NCI-H345 treated with DMSO at 0.1 percent for 48 hours (cell line): ENCODE data around the gene ZNF668.

Experiments
- DNase-seq: peaks from one replicate; lab custom pipeline; 2025; ENCODE audit not compliant: unreplicated experiment; lab: John Stamatoyannopoulos, UW

ZNF668 gene

DNA sequence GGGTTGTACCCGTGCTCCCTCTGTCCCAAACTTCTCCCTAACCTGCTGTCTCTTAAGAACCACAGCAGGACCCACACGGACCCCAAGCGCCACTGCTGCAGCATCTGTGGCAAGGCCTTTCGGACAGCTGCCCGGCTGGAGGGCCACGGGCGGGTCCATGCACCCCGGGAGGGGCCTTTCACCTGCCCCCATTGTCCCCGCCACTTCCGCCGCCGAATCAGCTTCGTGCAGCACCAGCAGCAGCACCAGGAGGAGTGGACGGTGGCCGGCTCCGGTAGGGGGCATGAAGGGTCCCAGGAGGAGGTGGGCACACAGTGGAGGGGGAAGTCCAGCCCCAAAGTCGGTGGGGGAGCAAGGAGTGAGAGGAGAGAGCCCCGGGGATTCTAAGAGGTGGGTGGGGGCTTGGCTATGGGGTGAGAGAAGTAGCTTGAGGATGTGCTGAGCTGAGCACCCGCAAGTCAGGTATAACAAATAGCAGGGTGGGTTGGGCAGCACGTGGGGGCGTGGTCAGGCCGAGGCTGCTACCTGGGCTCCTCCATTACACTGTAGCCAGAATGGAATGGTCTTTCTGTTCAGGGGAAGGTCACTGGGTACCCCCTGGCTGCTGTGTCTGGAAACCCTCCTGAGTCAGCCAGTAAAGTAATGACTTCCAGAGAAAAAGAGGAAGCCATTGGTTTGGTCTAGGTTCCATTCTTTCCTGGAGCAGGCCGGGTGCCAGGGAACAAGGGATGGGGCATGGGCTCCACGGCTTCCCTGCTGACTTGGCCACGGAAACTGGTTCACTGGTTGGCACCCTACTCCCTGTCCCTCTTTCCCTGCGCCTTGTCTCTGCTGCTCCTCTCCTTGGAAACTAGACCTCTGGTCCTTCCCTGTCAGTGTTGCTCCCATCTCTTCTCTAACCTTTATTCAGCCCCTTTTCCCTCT, 7.7 kb upstream of the ZNF668 start:
- no peak for DNase-seq

- no peak for DNase-seq
Observed at GRCh38 chr16:31080756-31081419, 6.8 kb upstream of the ZNF668 start.

GRCh38 chr16:31080035-31080629, 6.1 kb upstream of the ZNF668 start:
- no peak for DNase-seq

GRCh38 chr16:31079342-31079944, 5.4 kb upstream of the ZNF668 start:
- DNase-seq, result no peak

DNA sequence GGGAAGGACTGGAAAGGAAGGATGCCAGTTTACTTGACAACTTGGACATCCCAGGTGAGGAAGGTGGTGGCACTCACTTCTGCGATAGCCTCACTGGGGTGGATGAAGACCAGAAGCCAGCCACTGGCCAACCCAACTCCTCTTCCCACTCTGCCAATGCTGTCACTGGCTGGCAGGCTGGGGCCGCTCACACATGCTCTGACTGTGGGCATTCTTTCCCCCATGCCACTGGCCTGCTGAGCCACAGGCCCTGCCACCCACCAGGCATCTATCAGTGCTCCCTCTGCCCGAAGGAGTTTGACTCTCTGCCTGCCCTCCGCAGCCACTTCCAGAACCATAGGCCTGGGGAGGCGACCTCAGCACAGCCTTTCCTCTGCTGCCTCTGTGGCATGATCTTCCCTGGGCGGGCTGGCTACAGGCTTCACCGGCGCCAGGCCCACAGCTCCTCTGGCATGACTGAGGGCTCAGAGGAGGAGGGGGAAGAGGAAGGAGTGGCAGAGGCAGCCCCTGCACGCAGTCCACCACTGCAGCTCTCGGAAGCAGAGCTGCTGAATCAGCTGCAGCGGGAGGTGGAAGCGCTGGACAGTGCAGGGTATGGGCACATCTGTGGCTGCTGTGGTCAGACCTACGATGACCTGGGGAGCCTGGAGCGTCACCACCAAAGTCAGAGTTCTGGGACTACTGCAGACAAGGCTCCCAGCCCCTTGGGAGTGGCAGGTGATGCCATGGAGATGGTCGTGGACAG, 4.7 kb upstream of the ZNF668 start:
- no peak for DNase-seq

GRCh38 chr16:31077592-31078396, 3.8 kb upstream of the ZNF668 start:
- DNase-seq, result no peak

GRCh38 chr16:31077024-31077423, 3.0 kb upstream of the ZNF668 start:
- DNase-seq, result no peak

GRCh38 chr16:31076319-31076718, 2.3 kb upstream of the ZNF668 start:
- no peak for DNase-seq

GRCh38 chr16:31074814-31075183, 759 bp upstream of the ZNF668 start:
- no peak for DNase-seq

GRCh38 chr16:31073142-31073969, 684 bp downstream of the ZNF668 start:
- peak; percentile 84 for DNase-seq

GRCh38 chr16:31072540-31073141, 1.4 kb downstream of the ZNF668 start:
- DNase-seq, result no peak

DNA sequence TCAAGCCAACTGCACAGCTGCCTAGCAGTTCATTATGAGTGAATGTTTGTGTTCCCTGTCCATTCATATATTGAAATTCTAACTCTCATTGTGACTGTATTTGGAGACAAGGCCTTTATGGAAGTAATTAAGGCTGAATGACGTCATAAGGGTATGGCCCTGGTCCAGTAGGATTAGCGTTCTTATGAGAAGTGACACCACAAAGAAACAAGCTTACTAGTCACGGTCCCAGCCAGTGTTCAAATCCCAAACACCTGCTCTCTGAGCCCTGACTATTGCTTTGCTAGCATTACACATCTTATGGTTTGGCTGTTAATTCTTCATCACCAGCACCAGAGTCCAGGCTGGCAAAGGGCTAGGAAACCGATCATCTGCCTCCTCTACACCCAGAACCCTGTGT, 2.2 kb downstream of the ZNF668 start:
- DNase-seq, result no peak

GRCh38 chr16:31067342-31067741, 6.7 kb downstream of the ZNF668 start:
- DNase-seq, result no peak

DNA sequence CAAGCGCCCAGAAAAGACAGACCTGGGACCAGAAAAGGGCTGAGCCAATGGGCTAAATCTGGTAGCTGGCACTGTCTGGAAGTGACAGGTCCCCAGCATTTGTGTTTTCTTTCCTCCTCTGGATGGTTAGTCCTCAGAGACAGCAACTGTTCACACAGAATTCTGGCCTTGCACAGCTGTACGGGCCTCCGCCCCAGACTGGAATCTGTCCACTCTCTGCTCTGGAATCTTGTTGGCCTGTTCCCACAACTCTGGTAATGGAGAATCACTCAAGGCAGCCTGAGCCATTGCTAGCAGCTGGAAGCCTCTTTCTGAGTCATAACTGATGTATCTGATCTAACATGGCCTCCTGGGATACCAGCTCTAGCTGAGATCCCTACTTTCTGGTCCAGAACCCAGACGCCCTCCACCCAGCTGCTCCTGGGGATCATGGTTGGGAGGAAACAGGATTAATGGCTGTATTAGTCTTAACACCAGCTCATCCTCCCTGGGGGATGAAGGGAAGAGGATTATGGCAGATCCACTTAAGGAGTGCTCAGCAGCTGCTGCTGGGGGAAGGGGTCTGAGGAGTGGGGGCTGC, 9.1 kb downstream of the ZNF668 start:
- no peak for DNase-seq

- DNase-seq, result no peak
Observed at GRCh38 chr16:31063843-31064611, 10.0 kb downstream of the ZNF668 start.

DNA sequence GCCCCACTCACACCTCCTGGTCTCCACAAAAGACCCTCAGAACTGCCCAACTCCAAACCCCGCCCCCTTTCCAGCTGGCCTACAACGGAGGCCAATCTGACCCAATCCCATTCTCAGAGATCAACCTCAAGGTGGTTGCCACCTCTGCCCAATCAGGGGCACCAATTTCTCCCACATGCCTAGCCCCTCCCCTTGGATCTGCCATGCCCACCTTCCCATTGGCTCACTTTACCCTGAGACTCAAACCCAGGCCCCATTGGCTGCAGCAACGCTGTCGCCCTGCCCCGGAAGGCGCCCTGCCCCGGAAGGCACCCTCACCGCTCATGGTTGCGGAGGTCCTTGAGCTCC, 10.6 kb downstream of the ZNF668 start:
- no peak for DNase-seq

- DNase-seq, result no peak
Observed at GRCh38 chr16:31061813-31062440, 12.1 kb downstream of the ZNF668 start.
